Measurements from ENCODE around the gene MATR3. TPM values are rescaled to one million over a fixed set of nuclear protein-coding genes. Genes with fewer than 3 reads are reported as not detected.

The MATR3 gene
- total and polyA plus RNA-seq, 8 donors: 68.2 to 352 (median 116) TPM

DNA sequence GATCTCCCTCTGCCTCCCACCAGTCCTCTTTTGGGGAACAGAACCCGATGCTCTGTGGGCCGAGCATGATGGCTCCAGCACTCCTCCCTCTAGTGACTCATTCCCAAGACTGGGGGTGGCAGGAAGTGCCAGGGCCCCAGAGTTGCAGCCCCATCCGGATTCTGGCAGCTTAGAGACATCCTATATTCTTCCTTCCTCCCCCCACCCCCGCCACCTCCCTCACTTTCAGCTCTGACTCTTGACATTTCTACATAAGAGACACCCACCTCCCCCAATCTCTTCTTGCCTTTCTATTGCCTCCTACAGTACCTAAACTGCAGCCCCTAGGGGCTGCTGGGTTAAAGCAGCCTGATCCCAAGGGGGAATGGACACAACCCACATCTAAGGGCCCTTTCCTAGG, 47.1 kb upstream of the MATR3 start:
- no peak overlapping the region for H3K4me3 ChIP-seq
- H3K27me3 ChIP-seq: no peaks in the 10 kb centered on the region
- H3K9me3 ChIP-seq: no peaks in the 10 kb centered on the region
- DNase-seq: no peak
- no peak overlapping the region for H3K27ac ChIP-seq
- intact Hi-C loops (cut with DNase I; ENCODE audit: low total_unique reads): no loop called here
- H3K36me3 ChIP-seq: no peaks in the 10 kb centered on the region
- WGBS, 5 donors: 31 to 62% (median 38%) methylated on average over 4 of the region's 4 CpGs
- no peak for TF ChIP-seq CTCF (IDR thresholded peaks at IDR 0.05)
- TF ChIP-seq POLR2A (IDR thresholded peaks at IDR 0.05): no peak
- no peak for TF ChIP-seq POLR2AphosphoS5 (IDR thresholded peaks at IDR 0.05)
- no peak for TF ChIP-seq EP300 (IDR thresholded peaks at IDR 0.05)
- H3K4me1 ChIP-seq: peaks cover 0 to 7% (median 0%) of the 10 kb centered on the region in 4 donors

- intact Hi-C loops (cut with DNase I; ENCODE audit: low total_unique reads): no loop called here
- no peaks in the 10 kb centered on the region for H3K9me3 ChIP-seq
- H3K36me3 ChIP-seq: no peaks in the 10 kb centered on the region
- TF ChIP-seq CTCF (IDR thresholded peaks at IDR 0.05): no peak
- no peak for TF ChIP-seq POLR2AphosphoS5 (IDR thresholded peaks at IDR 0.05)
- TF ChIP-seq POLR2A (IDR thresholded peaks at IDR 0.05): no peak
- no peak for TF ChIP-seq EP300 (IDR thresholded peaks at IDR 0.05)
- H3K27me3 ChIP-seq: no peaks in the 10 kb centered on the region
- no peak for DNase-seq
- WGBS, 5 donors: 91 to 98% (median 96%) methylated on average over 3 of the region's 3 CpGs
- peaks cover 0 to 7% (median 3%) of the 10 kb centered on the region in 4 donors for H3K4me1 ChIP-seq
- no peak overlapping the region for H3K4me3 ChIP-seq
- H3K27ac ChIP-seq: no peak overlapping the region
Observed at GRCh38 chr5:139248826-139249453, 44.6 kb upstream of the MATR3 start.

GRCh38 chr5:139251281-139251687, 42.3 kb upstream of the MATR3 start:
- Histone ChIP-seq H3K9me3 (no peaks in the 10 kb centered on the region), H3K4me1 (peaks cover 0 to 6% (median 2%) of the 10 kb centered on the region in 4 donors), H3K36me3 (no peaks in the 10 kb centered on the region), H3K4me3 (no peak overlapping the region), H3K27me3 (no peaks in the 10 kb centered on the region), H3K27ac (no peak overlapping the region)
- 41 to 63% (median 52%) methylated on average over 3 of the region's 3 CpGs for WGBS, 5 donors
- TF ChIP-seq CTCF (IDR thresholded peaks at IDR 0.05) (no peak), EP300 (IDR thresholded peaks at IDR 0.05) (no peak), POLR2A (IDR thresholded peaks at IDR 0.05) (no peak), POLR2AphosphoS5 (IDR thresholded peaks at IDR 0.05) (no peak)
- DNase-seq: no peak
- intact Hi-C loops (cut with DNase I; ENCODE audit: low total_unique reads): loop anchor here (10.0 kb wide), 1 partner anchor 146 kb away; no protein-coding TSS in a partner anchor

DNA sequence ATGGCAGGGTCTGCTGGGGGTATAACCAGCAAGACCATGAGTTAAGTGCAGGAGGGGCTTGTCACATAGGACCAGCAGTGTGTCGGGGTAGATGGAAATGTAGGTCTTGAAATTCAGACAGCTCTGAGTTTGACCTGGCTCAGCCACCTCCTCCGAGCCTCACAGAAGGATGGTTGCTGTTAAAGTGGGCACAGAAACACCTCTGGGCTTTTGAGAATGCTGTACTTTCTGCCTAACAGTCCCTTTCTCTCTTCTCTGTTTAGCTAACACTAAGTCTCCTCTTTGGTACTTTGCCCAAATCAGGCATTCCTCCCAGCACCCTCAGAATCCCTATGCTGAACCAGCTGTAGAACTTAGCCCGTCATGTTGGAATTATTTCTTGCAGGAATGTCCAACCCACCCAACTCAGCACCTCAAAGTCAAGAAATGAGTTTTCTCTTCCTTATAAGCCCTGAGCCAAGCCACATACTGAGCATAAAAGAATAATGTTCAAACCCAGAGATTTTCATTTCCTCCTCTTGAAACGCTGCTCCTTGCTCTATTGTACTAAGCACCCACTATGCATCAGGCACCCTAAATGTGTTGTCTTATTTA, 41.7 kb upstream of the MATR3 start:
- no peaks in the 10 kb centered on the region for H3K36me3 ChIP-seq
- H3K4me3 ChIP-seq: no peak overlapping the region
- no peak for DNase-seq
- H3K27me3 ChIP-seq: no peaks in the 10 kb centered on the region
- intact Hi-C loops (cut with DNase I; ENCODE audit: low total_unique reads): loop anchor here (10.0 kb wide), 1 partner anchor 147 kb away; no protein-coding TSS in a partner anchor
- TF ChIP-seq POLR2AphosphoS5 (IDR thresholded peaks at IDR 0.05) (no peak), POLR2A (IDR thresholded peaks at IDR 0.05) (no peak), EP300 (IDR thresholded peaks at IDR 0.05) (no peak), CTCF (IDR thresholded peaks at IDR 0.05) (no peak)
- no peaks in the 10 kb centered on the region for H3K9me3 ChIP-seq
- 64 to 75% (median 70%) methylated on average over 4 of the region's 4 CpGs for WGBS, 5 donors
- H3K4me1 ChIP-seq: peaks cover 0 to 6% (median 0%) of the 10 kb centered on the region in 4 donors
- no peak overlapping the region for H3K27ac ChIP-seq
